GM18502 (cell line): ENCODE data around the gene PLAGL1.

Experiments used
- ATAC-seq: cut with Tn5 transposase; IDR thresholded peaks from one replicate; pipeline ENCODE4 v1.9.1; 2021; ENCODE audit warnings: mild to moderate bottlenecking; ENCODE audit not compliant: unreplicated experiment, poor library complexity

Gene PLAGL1

GRCh38 chr6:143969077-143969476 is 39.0 kb downstream of the PLAGL1 start:
- no peak for ATAC-seq

- ATAC-seq, result no peak
Measured at GRCh38 chr6:143967706-143968376, 40.2 kb downstream of the PLAGL1 start.

- no peak for ATAC-seq
Measured at GRCh38 chr6:143966312-143966711, 41.7 kb downstream of the PLAGL1 start.

- no peak for ATAC-seq
Measured at GRCh38 chr6:143965503-143966171, 42.4 kb downstream of the PLAGL1 start.

- ATAC-seq, result no peak
Measured at GRCh38 chr6:143964674-143965081, 43.4 kb downstream of the PLAGL1 start.

GRCh38 chr6:143963158-143963919 is 44.7 kb downstream of the PLAGL1 start:
- ATAC-seq, result no peak

- no peak for ATAC-seq
Measured at GRCh38 chr6:143961886-143962878, 45.9 kb downstream of the PLAGL1 start.

- ATAC-seq, result no peak
Measured at GRCh38 chr6:143961066-143961465, 47.0 kb downstream of the PLAGL1 start.

GRCh38 chr6:143959927-143960326 is 48.1 kb downstream of the PLAGL1 start:
- no peak for ATAC-seq

GRCh38 chr6:143958839-143959399 is 49.1 kb downstream of the PLAGL1 start:
- ATAC-seq, result no peak

GRCh38 chr6:143957679-143958274 is 50.3 kb downstream of the PLAGL1 start:
- ATAC-seq, result no peak

- ATAC-seq, result no peak
Measured at GRCh38 chr6:143955971-143956370, 52.1 kb downstream of the PLAGL1 start.

- ATAC-seq, result no peak
Measured at GRCh38 chr6:143953922-143954321, 54.1 kb downstream of the PLAGL1 start.

GRCh38 chr6:143952947-143953701 is 54.9 kb downstream of the PLAGL1 start:
- no peak for ATAC-seq

GRCh38 chr6:143952060-143952778 is 55.8 kb downstream of the PLAGL1 start:
- no peak for ATAC-seq

GRCh38 chr6:143950875-143951274 is 57.2 kb downstream of the PLAGL1 start:
- no peak for ATAC-seq

- ATAC-seq, result no peak
Measured at GRCh38 chr6:143949962-143950361, 58.1 kb downstream of the PLAGL1 start.

GRCh38 chr6:143949535-143949934 is 58.5 kb downstream of the PLAGL1 start:
- no peak for ATAC-seq
